Hindlimb muscle (tissue), 1 donor: ENCODE data around the gene EIF4E. TPM values are rescaled to one million over a fixed set of nuclear protein-coding genes. Genes with fewer than 3 reads are reported as not detected.
"Not testable (repeated sequence)": the region's sequence is repeated elsewhere in the genome, so short reads cannot be mapped to it uniquely, and the experiment has no call there.

ENCODE experiments used
- DNase-seq: peaks from one replicate; pipeline ENCODE4 v3.0.0-alpha.2; 2013
- polyA plus RNA-seq: library from polyadenylated mRNA; unstranded; fragments of 120-200 nt; gene quantifications from one replicate; pipeline ENCODE4 v1.2.1, GENCODE V29; 2013; ENCODE audit not compliant: insufficient read length

Gene EIF4E
- polyA plus RNA-seq, 1 donor = 50.6 TPM

- no peak for DNase-seq
Measured at GRCh38 chr4:98930311-98930865, 1.5 kb upstream of the EIF4E start.

GRCh38 chr4:98929341-98930267, 671 bp upstream of the EIF4E start:
- DNase-seq = no peak

GRCh38 chr4:98928131-98928504, 815 bp downstream of the EIF4E start:
- DNase-seq = peak; percentile 84

- not testable (repeated sequence) for DNase-seq
Measured at GRCh38 chr4:98926257-98926656, 2.7 kb downstream of the EIF4E start.

- no peak for DNase-seq
Measured at GRCh38 chr4:98921292-98921691, 7.6 kb downstream of the EIF4E start.

- DNase-seq = no peak
Measured at GRCh38 chr4:98919996-98920395, 8.9 kb downstream of the EIF4E start.

GRCh38 chr4:98910728-98911127, 18.2 kb downstream of the EIF4E start:
- not testable (repeated sequence) for DNase-seq

GRCh38 chr4:98909646-98910401, 19.1 kb downstream of the EIF4E start:
- DNase-seq = no peak

- DNase-seq = no peak
Measured at GRCh38 chr4:98908703-98909262, 20.1 kb downstream of the EIF4E start.

GRCh38 chr4:98908182-98908581, 20.8 kb downstream of the EIF4E start:
- no peak for DNase-seq

GRCh38 chr4:98905839-98906238, 23.1 kb downstream of the EIF4E start:
- no peak for DNase-seq

- no peak for DNase-seq
Measured at GRCh38 chr4:98905297-98905696, 23.6 kb downstream of the EIF4E start.

- DNase-seq = no peak
Measured at GRCh38 chr4:98903963-98904362, 25.0 kb downstream of the EIF4E start.

- DNase-seq = no peak
Measured at GRCh38 chr4:98903561-98903960, 25.4 kb downstream of the EIF4E start.

GRCh38 chr4:98899277-98899676, 29.7 kb downstream of the EIF4E start:
- DNase-seq = no peak

GRCh38 chr4:98891478-98892337, 37.2 kb downstream of the EIF4E start:
- no peak for DNase-seq

GRCh38 chr4:98890702-98891455, 38.1 kb downstream of the EIF4E start:
- DNase-seq = no peak

- no peak for DNase-seq
Measured at GRCh38 chr4:98887145-98887544, 41.8 kb downstream of the EIF4E start.

GRCh38 chr4:98886382-98886781, 42.6 kb downstream of the EIF4E start:
- not testable (repeated sequence) for DNase-seq

- DNase-seq = not testable (repeated sequence)
Measured at GRCh38 chr4:98880884-98881283, 48.0 kb downstream of the EIF4E start.

- no peak for DNase-seq
Measured at GRCh38 chr4:98879515-98879914, 49.4 kb downstream of the EIF4E start.
